HEK293 (cell line): ENCODE measurements around the gene RRP1.

Source experiments
- CTCF ChIA-PET: fragments of 350-600 bp; formaldehyde crosslinking; extraction: SDS; loops from one replicate; lab custom pipeline; 2021; ENCODE audit warnings: antibody characterized with exemption; lab: Yijun Ruan, JAX
- POLR2A ChIA-PET: fragments of 300-600 bp; formaldehyde crosslinking; extraction: SDS; loops from one replicate; lab custom pipeline; 2020; ENCODE audit warnings: antibody characterized with exemption, inconsistent platforms; lab: Yijun Ruan, JAX
- H3K27ac ChIP-seq: fragments of 200-500 bp; sonication (Bioruptor generic); 2 replicates; pipeline ENCODE4 v1.5.1; 2014; ENCODE audit warnings: low read depth, low read length, control low read depth, inconsistent platforms; ENCODE audit errors: extremely low read depth
- H3K36me3 ChIP-seq, 2 experiments: fragments of 200-500 bp in 1 of 2; sonication (Bioruptor generic) in 1 of 2; 1 replicate in 1 of 2; 2 replicates in 1 of 2; pipeline ENCODE4 v1.5.1; 2014 to 2017; ENCODE audit warnings: inconsistent platforms in 2 of 2, low read length in 2 of 2; ENCODE audit not compliant: control insufficient read depth in 2 of 2, insufficient read depth in 1 of 2
- H3K4me1 ChIP-seq: fragments of 200-500 bp; sonication (Bioruptor generic); 2 replicates; pipeline ENCODE4 v1.5.1; 2014; ENCODE audit warnings: mild to moderate bottlenecking, low read length, inconsistent platforms; ENCODE audit not compliant: control insufficient read depth, insufficient read depth
- H3K4me3 ChIP-seq: 2 replicates; pipeline ENCODE4 v1.5.1; 2011; ENCODE audit warnings: low read depth, mild to moderate bottlenecking, control low read depth, low read length, moderate library complexity
- H3K9me3 ChIP-seq: fragments of 200-500 bp; sonication (Bioruptor generic); 2 replicates; pipeline ENCODE4 v1.5.1; 2014; ENCODE audit warnings: low read depth, low read length, inconsistent platforms; ENCODE audit not compliant: control insufficient read depth, insufficient read depth
- EGR2 ChIP-seq: fragments of 450-650 bp; formaldehyde crosslinking; IDR thresholded peaks from 2 replicates; pipeline ENCODE4 v1.5.1; 2016; ENCODE audit warnings: low read depth, missing biosample characterization, missing genetic modification characterization
- KLF1 ChIP-seq: fragments of 450-650 bp; formaldehyde crosslinking; IDR thresholded peaks from 2 replicates; pipeline ENCODE4 v1.5.1; 2016; ENCODE audit warnings: missing biosample characterization, missing genetic modification characterization
- PRDM2 ChIP-seq: fragments of 450-650 bp; formaldehyde crosslinking; IDR thresholded peaks from 2 replicates; pipeline ENCODE4 v1.5.1; 2016; ENCODE audit warnings: missing biosample characterization, missing genetic modification characterization, borderline replicate concordance
- SP3 ChIP-seq: fragments of 450-650 bp; formaldehyde crosslinking; IDR thresholded peaks from 2 replicates; pipeline ENCODE4 v1.5.1; 2016; ENCODE audit warnings: missing biosample characterization, missing genetic modification characterization
- ZFHX2 ChIP-seq: fragments of 450-650 bp; formaldehyde crosslinking; conservative IDR thresholded peaks from 2 replicates; pipeline ENCODE4 v1.5.1; 2016; ENCODE audit warnings: missing biosample characterization, missing genetic modification characterization
- ZFP41 ChIP-seq: fragments of 450-650 bp; formaldehyde crosslinking; IDR thresholded peaks from 2 replicates; pipeline ENCODE4 v1.5.1; 2016; ENCODE audit warnings: missing biosample characterization, missing genetic modification characterization, borderline replicate concordance
- ZNF121 ChIP-seq: fragments of 450-650 bp; formaldehyde crosslinking; IDR thresholded peaks from 2 replicates; pipeline ENCODE4 v1.5.1; 2016; ENCODE audit warnings: missing biosample characterization, missing genetic modification characterization
- ZNF133 ChIP-seq: fragments of 450-650 bp; formaldehyde crosslinking; IDR thresholded peaks from 2 replicates; pipeline ENCODE4 v1.5.1; 2016; ENCODE audit warnings: missing biosample characterization, missing genetic modification characterization
- ZNF138 ChIP-seq: fragments of 450-650 bp; formaldehyde crosslinking; IDR thresholded peaks from 2 replicates; pipeline ENCODE4 v1.5.1; 2016; ENCODE audit warnings: missing biosample characterization, missing genetic modification characterization, borderline replicate concordance
- ZNF146 ChIP-seq: fragments of 450-650 bp; formaldehyde crosslinking; IDR thresholded peaks from 2 replicates; pipeline ENCODE4 v1.5.1; 2016; ENCODE audit warnings: missing biosample characterization, missing genetic modification characterization
- ZNF155 ChIP-seq: fragments of 450-650 bp; formaldehyde crosslinking; IDR thresholded peaks from 2 replicates; pipeline ENCODE4 v1.5.1; 2016; ENCODE audit warnings: missing biosample characterization, missing genetic modification characterization
- ZNF248 ChIP-seq: fragments of 450-650 bp; formaldehyde crosslinking; IDR thresholded peaks from 2 replicates; pipeline ENCODE4 v1.5.1; 2017; ENCODE audit warnings: missing biosample characterization, missing genetic modification characterization
- ZNF292 ChIP-seq: fragments of 450-650 bp; formaldehyde crosslinking; IDR thresholded peaks from 2 replicates; pipeline ENCODE4 v1.5.1; 2016; ENCODE audit warnings: low read depth, missing biosample characterization, missing genetic modification characterization, borderline replicate concordance
- ZNF311 ChIP-seq: fragments of 450-650 bp; formaldehyde crosslinking; IDR thresholded peaks from 2 replicates; pipeline ENCODE4 v1.5.1; 2017; ENCODE audit warnings: missing biosample characterization, missing genetic modification characterization, borderline replicate concordance
- ZNF404 ChIP-seq: fragments of 450-650 bp; formaldehyde crosslinking; IDR thresholded peaks from 2 replicates; pipeline ENCODE4 v1.5.1; 2017; ENCODE audit warnings: missing biosample characterization, missing genetic modification characterization
- ZNF549 ChIP-seq: fragments of 450-650 bp; IDR thresholded peaks from 2 replicates; pipeline ENCODE4 v1.5.1; 2018; ENCODE audit warnings: missing biosample characterization, missing genetic modification characterization, mild to moderate bottlenecking, inconsistent platforms, moderate library complexity
- ZNF677 ChIP-seq: fragments of 450-650 bp; IDR thresholded peaks from 2 replicates; pipeline ENCODE4 v1.5.0; 2018; ENCODE audit warnings: missing biosample characterization, mild to moderate bottlenecking, missing genetic modification characterization, moderate library complexity
- ZNF704 ChIP-seq: fragments of 450-650 bp; formaldehyde crosslinking; IDR thresholded peaks from 2 replicates; pipeline ENCODE4 v1.5.1; 2016; ENCODE audit warnings: missing biosample characterization, missing genetic modification characterization
- ZNF768 ChIP-seq: fragments of 450-650 bp; formaldehyde crosslinking; IDR thresholded peaks from 2 replicates; pipeline ENCODE4 v1.5.1; 2018; ENCODE audit warnings: missing biosample characterization, mild to moderate bottlenecking, missing genetic modification characterization
- ZNF776 ChIP-seq: fragments of 450-650 bp; formaldehyde crosslinking; IDR thresholded peaks from 2 replicates; pipeline ENCODE4 v1.5.0; 2017; ENCODE audit warnings: missing biosample characterization, missing genetic modification characterization, borderline replicate concordance
- ZNF830 ChIP-seq: fragments of 450-650 bp; IDR thresholded peaks from 2 replicates; pipeline ENCODE4 v1.5.0; 2018; ENCODE audit warnings: missing biosample characterization, missing genetic modification characterization, low read depth, mild to moderate bottlenecking, moderate library complexity

Gene RRP1

GRCh38 chr21:43801006-43801783, 11.8 kb downstream of the RRP1 start:
- no peak overlapping the region for H3K27ac ChIP-seq
- TF ChIP-seq ZNF311 (tag by site-specific recombination) (no peak), EGR2 (tag by site-specific recombination) (0 out of 2 replicates have a peak, but pooled peaks have one; percentile 21), ZFHX2 (tag by site-specific recombination) (peak; percentile 26; the same call in 1 of the 2 replicates)
- POLR2A ChIA-PET: interaction anchor here (0.5 to 1.6 kb wide), 2 partner anchors 10 to 35 kb away, joined by 3 to 4 read pairs; no protein-coding TSS in a partner anchor
- H3K36me3 ChIP-seq: peaks cover 19 to 94% of the 10 kb centered on the region in 2 experiments; a peak in 2 of 3 replicates
- no peaks in the 10 kb centered on the region for H3K4me1 ChIP-seq
- no peaks in the 10 kb centered on the region for H3K9me3 ChIP-seq
- CTCF ChIA-PET: interaction anchor here (0.6 to 1.2 kb wide), 2 partner anchors 11 to 12 kb away, joined by 4 to 6 read pairs; no protein-coding TSS in a partner anchor
- no peak overlapping the region for H3K4me3 ChIP-seq

GRCh38 chr21:43802713-43803313, 13.4 kb downstream of the RRP1 start:
- TF ChIP-seq SP3 (tag by site-specific recombination): no peak
- TF ChIP-seq ZNF549 (tag by site-specific recombination): no peak
- no peak for TF ChIP-seq ZNF248 (tag by site-specific recombination)
- no peak for TF ChIP-seq PRDM2 (tag by site-specific recombination)
- TF ChIP-seq ZNF830 (tag by site-specific recombination): no peak
- TF ChIP-seq ZNF138 (tag by site-specific recombination): no peak
- TF ChIP-seq ZNF133 (tag by site-specific recombination): no peak
- no peak for TF ChIP-seq KLF1 (tag by site-specific recombination)
- Histone ChIP-seq H3K9me3 (no peaks in the 10 kb centered on the region), H3K4me1 (no peaks in the 10 kb centered on the region), H3K36me3 (peaks cover 16 to 79% of the 10 kb centered on the region in 2 experiments; a peak in 2 of 3 replicates), H3K4me3 (no peak overlapping the region), H3K27ac (no peak overlapping the region)
- ChIA-PET POLR2A (interaction anchor here (0.6 to 0.9 kb wide), 2 partner anchors 12 to 816 kb away, joined by 3 to 5 read pairs; no protein-coding TSS in a partner anchor), CTCF (interaction anchor here (0.7 kb wide), 1 partner anchor 11 kb away, joined by 4 read pairs; no protein-coding TSS in a partner anchor)

GRCh38 chr21:43803558-43804300, 14.4 kb downstream of the RRP1 start:
- CTCF ChIA-PET: interaction anchor here (0.7 kb wide), 1 partner anchor 10 kb away, joined by 4 read pairs; no protein-coding TSS in a partner anchor
- H3K36me3 ChIP-seq: peaks cover 16 to 70% of the 10 kb centered on the region in 2 experiments; a peak in 2 of 3 replicates
- TF ChIP-seq ZNF146 (tag by site-specific recombination) (no peak), ZNF704 (tag by site-specific recombination) (no peak), ZFP41 (tag by site-specific recombination) (no peak), ZNF121 (tag by site-specific recombination) (no peak), ZNF776 (no peak), ZNF133 (tag by site-specific recombination) (no peak), ZNF677 (no peak), ZNF155 (tag by site-specific recombination) (no peak), ZNF768 (tag by site-specific recombination) (no peak), ZNF292 (no peak), ZNF404 (tag by site-specific recombination) (no peak)

More at GRCh38 chr21:43803558-43804300, 14.4 kb downstream of the RRP1 start:
- Histone ChIP-seq H3K4me1 (no peaks in the 10 kb centered on the region), H3K4me3 (no peak overlapping the region), H3K27ac (no peak overlapping the region), H3K9me3 (no peaks in the 10 kb centered on the region)
- POLR2A ChIA-PET: interaction anchor here (0.9 kb wide), 1 partner anchor 13 kb away, joined by 3 read pairs; no protein-coding TSS in a partner anchor
